ENCODE measurements around the gene CDC27.
A peak's percentile ranks its signal among the peaks of the same experiment; 100 is the strongest.
"Not testable (repeated sequence)": the region's sequence is repeated elsewhere in the genome, so short reads cannot be mapped to it uniquely, and the experiment has no call there.

The CDC27 gene

DNA sequence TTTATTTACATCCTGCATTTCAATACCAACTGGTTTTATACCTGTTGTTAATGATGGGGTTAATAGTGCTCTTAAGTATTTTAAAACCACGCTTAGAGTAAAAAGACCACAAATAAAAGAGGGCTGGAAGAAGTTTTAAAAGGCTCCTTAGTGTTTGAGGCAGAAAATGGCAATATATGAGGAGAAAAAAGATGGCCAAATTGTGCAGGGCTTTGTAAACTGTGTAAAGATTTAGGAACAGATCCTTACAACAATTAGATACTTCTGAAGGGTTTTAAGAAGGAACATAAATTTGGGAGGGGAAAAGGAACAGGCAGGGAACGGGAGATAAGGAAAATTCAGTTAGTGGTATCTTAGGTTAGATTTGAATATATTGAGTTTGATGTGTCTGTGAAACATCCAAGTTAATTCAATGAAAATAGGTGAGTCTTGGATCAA lies 12.7 kb downstream of the CDC27 start:
- no peaks in the 10 kb centered on the region for H3K27me3 Mint-ChIP-seq
- no peaks in the 10 kb centered on the region for H3K9me3 Mint-ChIP-seq
- DNase-seq (ENCODE audit: low spot score in 2 of 2): no peak
- no peak for ATAC-seq (replicated peaks; ENCODE audit: extremely low read depth, poor library complexity, severe bottlenecking)
- H3K36me3 Mint-ChIP-seq (ENCODE audit: insufficient read depth): peaks cover 32% of the 10 kb centered on the region
- H3K4me1 Mint-ChIP-seq: peaks cover 50% of the 10 kb centered on the region
- peak overlapping the region; percentile 57 for H3K27ac Mint-ChIP-seq (ENCODE audit: low read depth)
- no peak overlapping the region for H3K4me3 Mint-ChIP-seq

DNA sequence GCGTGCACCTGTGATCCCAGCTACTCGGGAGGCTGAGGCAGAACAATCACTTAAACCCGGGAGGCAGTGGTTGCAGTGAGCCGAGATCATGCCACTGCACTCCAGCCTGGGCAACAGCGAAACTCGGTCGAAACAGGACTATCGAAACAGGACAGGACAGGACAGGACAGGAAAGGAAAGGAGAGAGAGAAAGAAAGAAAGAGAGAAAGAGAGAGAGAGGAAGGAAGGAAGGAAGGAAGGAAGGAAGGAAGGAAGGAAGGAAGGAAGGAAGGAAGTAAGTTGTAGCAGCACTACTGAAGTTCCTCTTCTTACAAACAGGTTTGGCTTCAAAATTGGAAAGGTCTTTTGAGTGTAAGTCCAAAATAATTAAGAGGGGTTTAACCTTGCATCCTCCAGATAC lies 14.3 kb downstream of the CDC27 start:
- Mint-ChIP-seq H3K36me3 (ENCODE audit: insufficient read depth) (peaks cover 27% of the 10 kb centered on the region), H3K4me1 (peaks cover 47% of the 10 kb centered on the region)
- DNase-seq (ENCODE audit: low spot score in 2 of 2); ATAC-seq (replicated peaks; ENCODE audit: extremely low read depth, poor library complexity, severe bottlenecking); H3K9me3 Mint-ChIP-seq; H3K27me3 Mint-ChIP-seq; H3K4me3 Mint-ChIP-seq; H3K27ac Mint-ChIP-seq (ENCODE audit: low read depth): not testable (repeated sequence)

DNA sequence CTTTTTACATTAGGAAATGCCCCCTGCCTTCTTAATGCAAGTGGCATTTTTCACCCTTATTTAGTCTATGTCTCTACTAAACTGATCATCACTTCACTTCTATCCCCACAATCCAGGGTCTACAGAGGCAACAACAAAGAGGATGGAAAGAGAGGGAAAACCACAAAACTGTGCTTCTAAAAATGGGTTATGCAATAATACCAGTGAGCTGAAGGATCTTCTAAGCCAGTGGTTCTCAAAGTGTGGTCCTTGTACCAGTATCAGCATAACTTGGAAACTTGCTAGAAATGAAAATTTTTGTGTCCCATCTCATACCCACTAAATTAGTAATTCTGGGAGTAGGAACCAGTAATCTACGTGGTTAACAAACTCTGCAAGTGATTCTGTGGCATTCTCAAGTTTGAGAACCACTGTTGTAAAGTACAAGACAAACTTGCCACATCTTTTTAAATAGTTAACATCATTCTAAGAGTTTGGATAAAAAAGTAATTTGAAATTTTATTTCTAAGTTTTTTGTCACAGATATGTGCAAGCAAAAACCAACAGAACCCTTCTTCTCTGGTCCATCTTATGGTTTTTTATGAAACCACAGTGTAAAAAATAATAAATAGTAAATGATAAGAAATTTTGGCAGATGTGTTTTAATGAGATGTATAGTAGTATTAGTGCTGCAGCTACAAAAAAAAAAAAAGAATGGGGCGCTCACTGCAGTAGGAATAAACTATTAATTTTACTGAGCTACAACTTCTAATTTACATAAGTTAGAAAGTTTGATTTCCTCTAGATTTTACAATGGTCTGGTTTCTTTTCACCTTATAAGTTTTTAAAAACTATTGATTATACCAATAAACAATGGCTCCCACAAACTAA lies 16.2 kb downstream of the CDC27 start:
- Mint-ChIP-seq H3K27ac (ENCODE audit: low read depth) (no peak overlapping the region), H3K4me1 (peaks cover 44% of the 10 kb centered on the region)

DNA sequence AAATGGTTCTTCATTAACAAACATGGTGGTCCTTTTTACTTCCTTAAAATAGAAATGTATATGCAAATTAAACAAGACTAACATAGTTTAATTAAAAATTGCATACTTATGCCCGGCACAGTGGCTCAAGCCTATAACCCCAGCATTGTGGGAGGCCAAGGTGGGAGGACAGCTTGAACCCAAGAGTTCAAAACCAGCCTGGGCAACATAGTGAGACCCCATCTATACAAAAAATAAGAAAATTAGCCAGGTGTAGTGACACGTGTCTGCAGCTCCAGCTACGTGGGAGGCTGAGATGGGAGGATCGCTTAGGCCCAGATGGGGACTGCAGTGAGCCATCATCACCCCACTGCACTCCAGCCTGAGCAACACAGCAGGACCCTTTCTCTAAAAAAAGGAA lies 18.4 kb downstream of the CDC27 start:
- Mint-ChIP-seq H3K36me3 (ENCODE audit: insufficient read depth) (peaks cover 19% of the 10 kb centered on the region), H3K4me1 (peaks cover 33% of the 10 kb centered on the region), H3K9me3 (no peaks in the 10 kb centered on the region), H3K4me3 (no peak overlapping the region), H3K27ac (ENCODE audit: low read depth) (peak overlapping the region; percentile 42), H3K27me3 (no peaks in the 10 kb centered on the region)
- ATAC-seq (replicated peaks; ENCODE audit: extremely low read depth, poor library complexity, severe bottlenecking): no peak
- DNase-seq (ENCODE audit: low spot score in 2 of 2): no peak

More for the DNA sequence above, 16.2 kb downstream of the CDC27 start:
- Mint-ChIP-seq H3K36me3 (ENCODE audit: insufficient read depth) (peaks cover 21% of the 10 kb centered on the region), H3K9me3 (no peaks in the 10 kb centered on the region), H3K27me3 (no peaks in the 10 kb centered on the region), H3K4me3 (no peak overlapping the region)
- ATAC-seq (replicated peaks; ENCODE audit: extremely low read depth, poor library complexity, severe bottlenecking) (no peak), DNase-seq (ENCODE audit: low spot score in 2 of 2) (no peak)

DNA sequence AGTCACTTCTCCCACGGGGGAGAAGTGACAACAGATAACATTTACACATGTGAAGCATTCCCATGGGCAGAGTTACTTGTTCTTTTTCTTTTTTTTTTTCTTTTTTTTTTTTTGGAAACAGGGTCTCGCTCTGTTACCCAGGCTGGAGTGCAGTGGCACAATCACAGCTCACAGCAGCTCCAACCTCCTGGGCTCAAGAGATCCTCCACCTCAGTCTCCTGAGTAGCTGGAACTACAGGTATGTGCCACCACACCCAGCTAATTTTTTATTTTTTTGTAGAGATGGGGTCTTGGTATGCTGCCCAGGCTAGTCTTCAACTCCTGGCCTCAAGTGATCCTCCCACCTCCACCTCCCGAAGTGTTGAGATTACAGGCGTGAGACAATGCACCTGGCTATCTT lies 20.2 kb downstream of the CDC27 start:
- not testable (repeated sequence) for H3K9me3 Mint-ChIP-seq; DNase-seq (ENCODE audit: low spot score in 2 of 2); H3K27ac Mint-ChIP-seq (ENCODE audit: low read depth); ATAC-seq (replicated peaks; ENCODE audit: extremely low read depth, poor library complexity, severe bottlenecking); H3K27me3 Mint-ChIP-seq; H3K4me3 Mint-ChIP-seq
- Mint-ChIP-seq H3K36me3 (ENCODE audit: insufficient read depth) (peaks cover 30% of the 10 kb centered on the region), H3K4me1 (peaks cover 24% of the 10 kb centered on the region)

DNA sequence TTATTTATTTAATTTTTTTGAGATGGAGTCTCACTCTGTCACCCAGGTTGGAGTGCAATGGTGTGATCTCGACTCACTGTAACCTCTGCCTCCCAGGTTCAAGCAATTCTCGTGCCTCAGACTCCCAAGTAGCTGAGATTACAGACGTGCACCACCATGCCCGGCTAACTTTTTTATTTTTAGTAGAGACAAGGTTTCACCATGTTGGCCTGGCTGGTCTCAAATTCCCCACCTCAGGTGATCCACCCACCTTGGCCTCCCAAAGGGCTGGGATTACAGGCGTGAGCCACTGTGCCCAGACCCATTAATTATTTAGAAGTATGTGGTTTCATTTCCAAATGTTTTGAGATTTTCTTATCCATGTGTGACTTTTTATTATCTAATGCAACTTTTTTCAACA lies 22.2 kb downstream of the CDC27 start:
- not testable (repeated sequence) for H3K27ac Mint-ChIP-seq (ENCODE audit: low read depth)

DNA sequence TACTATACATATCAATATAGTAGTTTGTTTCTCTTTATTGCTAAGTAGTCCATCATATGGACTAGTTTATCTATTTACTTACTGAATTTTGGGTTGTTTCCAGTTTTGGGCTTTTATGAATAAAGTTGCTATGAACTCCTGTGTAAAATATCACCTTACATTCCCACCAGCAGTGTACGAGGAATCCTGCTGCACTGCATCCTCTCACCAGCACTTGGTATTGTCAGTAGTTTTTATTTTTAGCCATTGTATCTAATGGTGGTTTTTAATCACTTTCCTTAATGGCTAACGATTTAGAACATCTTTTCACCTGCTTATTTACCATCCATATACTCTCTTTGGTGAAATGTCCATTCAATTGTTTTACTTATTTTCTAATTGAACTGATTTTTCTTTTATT lies 24.0 kb downstream of the CDC27 start:
- ATAC-seq (replicated peaks; ENCODE audit: extremely low read depth, poor library complexity, severe bottlenecking): no peak
- Mint-ChIP-seq H3K9me3 (no peaks in the 10 kb centered on the region), H3K4me1 (peaks cover 14% of the 10 kb centered on the region), H3K36me3 (ENCODE audit: insufficient read depth) (peaks cover 37% of the 10 kb centered on the region), H3K27me3 (no peaks in the 10 kb centered on the region), H3K4me3 (no peak overlapping the region), H3K27ac (ENCODE audit: low read depth) (no peak overlapping the region)
- DNase-seq (ENCODE audit: low spot score in 2 of 2): no peak

More for the DNA sequence above, 22.2 kb downstream of the CDC27 start:
- not testable (repeated sequence) for DNase-seq (ENCODE audit: low spot score in 2 of 2); H3K9me3 Mint-ChIP-seq; H3K27me3 Mint-ChIP-seq; ATAC-seq (replicated peaks; ENCODE audit: extremely low read depth, poor library complexity, severe bottlenecking); H3K4me3 Mint-ChIP-seq
- H3K4me1 Mint-ChIP-seq: peaks cover 18% of the 10 kb centered on the region
- peaks cover 33% of the 10 kb centered on the region for H3K36me3 Mint-ChIP-seq (ENCODE audit: insufficient read depth)

DNA sequence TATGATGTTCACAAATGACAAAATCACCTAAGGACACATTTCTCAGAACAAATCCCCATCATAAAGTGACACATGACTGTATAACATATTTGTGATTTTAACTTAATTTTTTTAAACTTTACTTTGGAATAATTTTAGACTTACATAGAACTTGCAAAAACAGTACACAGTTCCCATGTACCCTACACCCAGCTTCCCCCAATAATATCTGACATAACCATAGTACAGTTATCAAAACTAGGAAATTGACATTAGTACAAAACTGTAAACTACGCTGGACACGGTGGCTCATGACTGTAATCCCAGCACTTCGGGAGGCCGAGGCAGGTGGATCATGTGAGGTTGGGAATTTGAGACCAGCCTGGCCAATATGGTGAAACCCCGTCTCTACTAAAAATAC lies 24.8 kb downstream of the CDC27 start:
- Mint-ChIP-seq H3K36me3 (ENCODE audit: insufficient read depth) (peaks cover 39% of the 10 kb centered on the region), H3K4me1 (peaks cover 14% of the 10 kb centered on the region), H3K27me3 (no peaks in the 10 kb centered on the region), H3K9me3 (no peaks in the 10 kb centered on the region), H3K27ac (ENCODE audit: low read depth) (no peak overlapping the region), H3K4me3 (no peak overlapping the region)
- DNase-seq (ENCODE audit: low spot score in 2 of 2) (no peak), ATAC-seq (replicated peaks; ENCODE audit: extremely low read depth, poor library complexity, severe bottlenecking) (no peak)

DNA sequence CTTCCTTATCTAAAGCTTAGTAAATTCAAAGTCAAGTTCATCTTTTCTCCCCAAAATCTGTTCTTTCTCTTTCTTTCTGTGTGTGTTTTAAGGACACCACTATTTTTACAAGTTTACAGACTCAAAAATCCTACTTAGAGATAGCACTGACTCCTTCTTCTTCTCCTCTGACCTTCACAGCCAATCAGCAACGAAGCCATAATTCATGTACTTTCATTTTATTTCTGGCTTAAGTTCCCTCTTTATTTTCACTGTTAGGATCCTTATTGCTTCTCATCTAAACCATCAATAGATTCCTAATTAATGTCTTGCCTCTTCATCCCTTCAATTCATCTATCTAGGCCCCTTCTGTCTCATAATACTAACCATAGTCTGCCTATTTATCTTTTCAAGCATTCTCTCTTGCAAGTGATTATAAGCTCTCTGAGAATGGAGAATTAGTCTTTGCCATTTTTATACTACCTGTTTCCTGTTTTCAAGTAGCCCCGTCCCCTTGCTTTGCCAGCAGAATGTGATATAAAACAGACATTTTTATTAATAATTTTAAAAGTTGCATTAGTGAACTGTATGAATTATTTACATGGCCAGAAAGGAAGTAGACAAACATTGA lies 27.0 kb downstream of the CDC27 start:
- DNase-seq (ENCODE audit: low spot score in 2 of 2) (no peak), ATAC-seq (replicated peaks; ENCODE audit: extremely low read depth, poor library complexity, severe bottlenecking) (no peak)
- peak overlapping the region; percentile 8 for H3K27ac Mint-ChIP-seq (ENCODE audit: low read depth)
- peaks cover 14% of the 10 kb centered on the region for H3K4me1 Mint-ChIP-seq
- H3K9me3 Mint-ChIP-seq: no peaks in the 10 kb centered on the region
- no peaks in the 10 kb centered on the region for H3K27me3 Mint-ChIP-seq
- peak overlapping the region; percentile 1 for H3K4me3 Mint-ChIP-seq
- peaks cover 38% of the 10 kb centered on the region for H3K36me3 Mint-ChIP-seq (ENCODE audit: insufficient read depth)

DNA sequence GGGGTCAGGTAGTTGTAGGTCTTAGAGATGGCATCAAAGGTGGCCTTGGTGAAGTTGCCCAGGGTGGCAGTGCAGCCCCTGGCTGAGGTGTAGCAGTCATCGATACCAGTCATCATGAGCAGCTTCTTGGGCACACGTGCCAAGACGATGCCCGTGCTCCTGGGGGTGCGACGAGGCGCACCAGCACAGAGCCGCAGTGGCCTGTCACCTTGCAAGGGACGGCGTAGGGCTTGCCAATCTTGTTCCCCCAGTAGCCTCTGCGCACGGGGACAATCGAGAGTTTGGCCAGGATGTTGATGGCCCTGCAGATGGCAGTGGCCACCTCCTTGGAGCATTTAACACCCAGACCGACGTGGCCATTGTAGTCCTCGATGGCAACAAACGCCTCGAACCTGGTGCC lies 29.8 kb downstream of the CDC27 start:
- no peak overlapping the region for H3K27ac Mint-ChIP-seq (ENCODE audit: low read depth)

DNA sequence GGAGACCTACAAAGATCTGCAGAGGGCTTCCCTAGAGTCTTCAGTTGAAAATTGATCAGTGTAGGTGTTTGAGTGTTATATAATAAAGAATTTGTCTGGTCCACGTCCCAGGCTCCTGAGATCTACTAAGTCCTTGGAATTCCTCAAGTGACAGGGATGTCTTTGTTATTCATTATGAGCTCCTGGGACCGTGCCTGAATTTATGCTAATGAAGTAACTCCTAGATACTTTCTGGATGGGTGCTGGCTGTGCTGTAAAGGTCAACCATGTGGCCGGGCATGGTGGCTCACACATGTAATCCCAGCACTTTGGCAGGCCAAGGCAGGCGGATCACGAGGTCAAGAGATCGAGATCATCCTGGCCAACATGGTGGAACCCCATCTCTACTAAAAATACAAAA lies 43.7 kb downstream of the CDC27 start:
- ATAC-seq (replicated peaks; ENCODE audit: extremely low read depth, poor library complexity, severe bottlenecking): no peak
- Mint-ChIP-seq H3K4me3 (no peak overlapping the region), H3K27me3 (no peaks in the 10 kb centered on the region), H3K9me3 (no peaks in the 10 kb centered on the region), H3K36me3 (ENCODE audit: insufficient read depth) (peaks cover 60% of the 10 kb centered on the region), H3K27ac (ENCODE audit: low read depth) (no peak overlapping the region), H3K4me1 (no peaks in the 10 kb centered on the region)
- no peak for DNase-seq (ENCODE audit: low spot score in 2 of 2)

More for the DNA sequence above, 29.8 kb downstream of the CDC27 start:
- Mint-ChIP-seq H3K4me3 (no peak overlapping the region), H3K9me3 (no peaks in the 10 kb centered on the region), H3K27me3 (no peaks in the 10 kb centered on the region), H3K4me1 (peaks cover 7% of the 10 kb centered on the region), H3K36me3 (ENCODE audit: insufficient read depth) (peaks cover 44% of the 10 kb centered on the region)
- DNase-seq (ENCODE audit: low spot score in 2 of 2) (no peak), ATAC-seq (replicated peaks; ENCODE audit: extremely low read depth, poor library complexity, severe bottlenecking) (no peak)

DNA sequence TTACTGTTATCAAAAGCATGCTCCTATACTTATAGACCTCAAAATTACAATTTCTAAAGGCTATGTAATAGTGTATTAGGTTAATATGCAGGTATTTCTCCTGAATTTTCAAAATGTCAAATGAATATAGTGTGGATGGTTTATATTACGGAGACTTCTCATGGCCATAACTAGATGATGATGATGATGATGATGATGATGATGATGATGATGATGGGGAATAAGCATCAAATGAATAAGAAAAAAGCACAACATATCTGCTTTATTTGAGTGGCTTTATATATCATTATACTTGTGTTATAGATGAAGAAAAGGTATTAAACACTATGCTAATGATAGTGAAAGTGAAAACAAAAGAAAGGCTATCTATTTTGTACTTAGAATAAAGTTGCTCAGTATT lies 53.9 kb downstream of the CDC27 start:
- Mint-ChIP-seq H3K27me3 (no peaks in the 10 kb centered on the region), H3K27ac (ENCODE audit: low read depth) (no peak overlapping the region), H3K9me3 (no peaks in the 10 kb centered on the region), H3K4me3 (no peak overlapping the region), H3K36me3 (ENCODE audit: insufficient read depth) (peaks cover 65% of the 10 kb centered on the region), H3K4me1 (no peaks in the 10 kb centered on the region)
- ATAC-seq (replicated peaks; ENCODE audit: extremely low read depth, poor library complexity, severe bottlenecking): no peak
- no peak for DNase-seq (ENCODE audit: low spot score in 2 of 2)

DNA sequence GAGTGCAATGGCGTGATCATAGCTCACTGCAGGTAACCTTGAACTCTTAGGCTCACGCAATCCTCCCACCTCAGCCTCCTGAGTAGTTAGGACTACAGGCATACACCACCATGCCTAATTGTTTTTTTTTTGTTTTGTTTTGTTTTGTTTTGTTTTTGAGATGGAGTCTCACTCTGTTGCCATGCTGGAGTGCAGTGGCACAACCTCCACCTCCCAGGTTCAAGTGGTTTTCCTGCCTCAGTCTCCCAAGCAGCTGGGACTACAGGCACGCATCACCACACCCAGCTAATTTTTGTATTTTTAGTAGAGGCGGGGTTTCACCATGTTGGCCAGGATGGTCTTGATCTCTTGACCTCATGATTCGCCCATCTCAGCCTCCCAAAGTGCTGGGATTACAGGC lies 54.7 kb downstream of the CDC27 start:
- H3K9me3 Mint-ChIP-seq; ATAC-seq (replicated peaks; ENCODE audit: extremely low read depth, poor library complexity, severe bottlenecking); DNase-seq (ENCODE audit: low spot score in 2 of 2); H3K4me3 Mint-ChIP-seq; H3K27ac Mint-ChIP-seq (ENCODE audit: low read depth); H3K27me3 Mint-ChIP-seq; H3K4me1 Mint-ChIP-seq: not testable (repeated sequence)
- H3K36me3 Mint-ChIP-seq (ENCODE audit: insufficient read depth): peaks cover 63% of the 10 kb centered on the region
